ENCODE data around the gene ACP7.

The ACP7 gene

DNA sequence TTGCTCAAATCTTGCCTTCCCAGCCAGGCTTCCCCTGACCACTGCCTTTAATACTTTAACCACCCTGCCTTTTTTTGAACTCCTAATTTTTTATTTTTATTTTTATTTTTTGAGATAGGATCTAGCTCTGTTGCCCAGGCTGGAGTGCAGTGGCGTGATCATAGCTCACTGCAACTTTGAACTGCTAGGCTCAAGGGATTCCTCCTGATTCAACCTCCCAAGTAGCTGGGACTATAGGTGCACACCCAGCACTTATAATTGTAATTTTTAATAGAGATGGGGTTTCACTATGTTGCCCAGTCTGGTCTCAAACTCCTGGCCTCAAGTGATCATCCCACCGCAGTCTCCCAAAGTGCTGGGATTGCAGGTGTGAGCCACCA is 30.1 kb upstream of the ACP7 start:
- no peak overlapping the region for H3K4me3 ChIP-seq (ENCODE audit: low read depth in 1 of 2, low read length in 2 of 2)
- TF ChIP-seq EZH2 (IDR thresholded peaks at IDR 0.05; ENCODE audit: borderline replicate concordance, low read depth, low read length, severe bottlenecking) = no peak
- TF ChIP-seq CTCF (IDR thresholded peaks at IDR 0.05; ENCODE audit: borderline replicate concordance, extremely low read depth, low read length, poor library complexity, severe bottlenecking) = no peak
- H3K27ac ChIP-seq (ENCODE audit: low read length) = no peak overlapping the region
- no peak overlapping the region for H2AFZ ChIP-seq (ENCODE audit: low read depth, low read length)
- no peaks in the 10 kb centered on the region for H3K9me3 ChIP-seq (ENCODE audit: insufficient read depth, low read length, severe bottlenecking)
- no peak for DNase-seq
- no peaks in the 10 kb centered on the region for H3K4me1 ChIP-seq (ENCODE audit: insufficient read depth, low read length)
- H4K20me1 ChIP-seq (ENCODE audit: insufficient read depth, low read length) = no peaks in the 10 kb centered on the region; the same call in 1 of the 2 replicates
- H3K79me2 ChIP-seq (ENCODE audit: insufficient read depth, low read length) = no peaks in the 10 kb centered on the region
- no peak overlapping the region for H3K4me2 ChIP-seq (ENCODE audit: insufficient read depth, low read length)
- no peak for ATAC-seq (ENCODE audit: insufficient read depth, low read depth)
- H3K36me3 ChIP-seq (ENCODE audit: insufficient read depth, low read length) = no peaks in the 10 kb centered on the region
- no peak overlapping the region for H3K9ac ChIP-seq (ENCODE audit: low read depth, low read length)
- H3K27me3 ChIP-seq (ENCODE audit: insufficient read depth, low read length, poor library complexity) = no peaks in the 10 kb centered on the region

- Histone ChIP-seq H2AFZ (ENCODE audit: low read depth, low read length) (no peak overlapping the region), H3K27ac (ENCODE audit: low read length) (no peak overlapping the region)
These were observed 26.6 kb upstream of the ACP7 start for GRCh38 chr19:39057615-39058014.

DNA sequence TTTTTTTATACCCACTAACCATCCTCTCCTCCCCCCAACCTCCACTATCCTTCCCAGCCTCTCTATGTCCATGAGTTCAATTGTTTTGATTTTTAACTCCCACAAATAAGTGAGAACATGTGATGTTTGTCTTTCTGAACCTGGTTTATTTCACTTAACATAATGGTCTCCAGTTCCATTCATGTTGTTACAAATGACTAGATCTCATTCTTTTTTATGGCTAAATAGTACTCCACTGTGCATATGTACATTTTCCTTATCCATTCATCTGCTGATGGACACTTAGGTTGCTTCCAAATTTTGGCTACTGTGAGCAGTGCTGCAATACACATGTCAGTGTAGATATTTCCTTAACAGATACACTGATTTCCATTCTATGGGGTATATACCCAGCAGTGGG is 24.9 kb upstream of the ACP7 start:
- no peak for ATAC-seq (ENCODE audit: insufficient read depth, low read depth)
- H3K4me3 ChIP-seq (ENCODE audit: low read depth in 1 of 2, low read length in 2 of 2) = no peak overlapping the region

More at GRCh38 chr19:39057615-39058014, 26.6 kb upstream of the ACP7 start:
- no peak overlapping the region for H3K9ac ChIP-seq (ENCODE audit: low read depth, low read length)
- H4K20me1 ChIP-seq (ENCODE audit: insufficient read depth, low read length) = no peaks in the 10 kb centered on the region
- no peaks in the 10 kb centered on the region for H3K27me3 ChIP-seq (ENCODE audit: insufficient read depth, low read length, poor library complexity)
- H3K4me1 ChIP-seq (ENCODE audit: insufficient read depth, low read length) = no peaks in the 10 kb centered on the region
- DNase-seq (no peak), ATAC-seq (ENCODE audit: insufficient read depth, low read depth) (no peak)
- TF ChIP-seq EZH2 (IDR thresholded peaks at IDR 0.05; ENCODE audit: borderline replicate concordance, low read depth, low read length, severe bottlenecking) (no peak), CTCF (IDR thresholded peaks at IDR 0.05; ENCODE audit: borderline replicate concordance, extremely low read depth, low read length, poor library complexity, severe bottlenecking) (no peak)
- H3K4me3 ChIP-seq (ENCODE audit: low read depth in 1 of 2, low read length in 2 of 2) = no peak overlapping the region
- H3K36me3 ChIP-seq (ENCODE audit: insufficient read depth, low read length) = no peaks in the 10 kb centered on the region
- H3K4me2 ChIP-seq (ENCODE audit: insufficient read depth, low read length) = no peak overlapping the region
- no peaks in the 10 kb centered on the region for H3K9me3 ChIP-seq (ENCODE audit: insufficient read depth, low read length, severe bottlenecking)
- no peaks in the 10 kb centered on the region for H3K79me2 ChIP-seq (ENCODE audit: insufficient read depth, low read length)

More for the DNA sequence above, 24.9 kb upstream of the ACP7 start:
- Histone ChIP-seq H3K9ac (ENCODE audit: low read depth, low read length) (no peak overlapping the region), H3K36me3 (ENCODE audit: insufficient read depth, low read length) (no peaks in the 10 kb centered on the region), H3K79me2 (ENCODE audit: insufficient read depth, low read length) (no peaks in the 10 kb centered on the region), H3K4me2 (ENCODE audit: insufficient read depth, low read length) (no peak overlapping the region), H3K27me3 (ENCODE audit: insufficient read depth, low read length, poor library complexity) (no peaks in the 10 kb centered on the region), H3K4me1 (ENCODE audit: insufficient read depth, low read length) (no peaks in the 10 kb centered on the region), H4K20me1 (ENCODE audit: insufficient read depth, low read length) (no peaks in the 10 kb centered on the region), H2AFZ (ENCODE audit: low read depth, low read length) (no peak overlapping the region), H3K9me3 (ENCODE audit: insufficient read depth, low read length, severe bottlenecking) (no peaks in the 10 kb centered on the region), H3K27ac (ENCODE audit: low read length) (no peak overlapping the region)
- no peak for TF ChIP-seq CTCF (IDR thresholded peaks at IDR 0.05; ENCODE audit: borderline replicate concordance, extremely low read depth, low read length, poor library complexity, severe bottlenecking)
- no peak for TF ChIP-seq EZH2 (IDR thresholded peaks at IDR 0.05; ENCODE audit: borderline replicate concordance, low read depth, low read length, severe bottlenecking)
- no peak for DNase-seq
